Measurements from ENCODE around the gene REL.

DNA sequence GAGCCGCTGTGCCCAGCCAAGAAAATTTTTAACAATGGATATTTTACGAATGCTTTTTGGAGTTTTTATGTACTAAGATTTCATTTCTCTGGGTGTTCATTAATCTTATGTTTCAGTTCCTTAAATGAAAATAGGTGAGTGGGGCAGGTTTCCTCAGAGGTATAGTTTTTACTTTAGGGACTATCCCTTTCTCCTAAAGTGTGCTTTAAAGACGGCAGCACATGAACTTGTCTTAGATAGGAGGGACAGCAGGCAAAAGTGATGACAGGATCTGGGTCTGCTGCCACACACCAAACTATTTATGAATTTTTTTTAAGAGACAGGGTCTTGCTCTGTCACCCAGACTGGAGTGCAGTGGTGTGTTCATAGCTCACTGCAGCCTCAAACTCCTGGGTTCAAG is 8.0 kb upstream of the REL start:
- no peak for TF ChIP-seq GATA2 (IDR thresholded peaks at IDR 0.05; ENCODE audit: low read depth, low read length)
- no peak for TF ChIP-seq GATA3 (IDR thresholded peaks at IDR 0.05; ENCODE audit: low read depth, low read length)
